Activated CD8-positive, alpha-beta T cell treated with anti-CD3 and anti-CD28 coated beads for 36 hours (primary cell): ENCODE measurements around the gene PLXNB2. TPM values are rescaled to one million over a fixed set of nuclear protein-coding genes. Genes with fewer than 3 reads are reported as not detected.

Experiments used
- ATAC-seq: fragments of 200-7000 bp; cut with Tn5 transposase; one replicate; pipeline ENCODE4 v1.10.0; 2021; ENCODE audit warnings: mild to moderate bottlenecking, moderate library complexity
- CTCF ChIA-PET: fragments of 350-600 bp; sonication (Branson Sonifier 250); formaldehyde crosslinking; loops from one replicate; lab custom pipeline; 2021; ENCODE audit warnings: antibody characterized with exemption; lab: Charles Lee
- POLR2A ChIA-PET: fragments of 350-600 bp; sonication (Branson Sonifier 250); formaldehyde crosslinking; loops from one replicate; lab custom pipeline; 2021; ENCODE audit warnings: antibody characterized with exemption; lab: Charles Lee
- DNase-seq: peaks from one replicate; pipeline ENCODE4 v3.0.0-alpha.2; 2020
- H3K27ac Mint-ChIP-seq: one replicate; pipeline ENCODE4 v1.8.0; 2021; ENCODE audit warnings: mild to moderate bottlenecking, mixed read lengths
- H3K27me3 Mint-ChIP-seq: one replicate; pipeline ENCODE4 v1.8.0; 2021; ENCODE audit warnings: mixed read lengths
- H3K36me3 Mint-ChIP-seq: one replicate; pipeline ENCODE4 v1.8.0; 2021; ENCODE audit warnings: low read depth, mixed read lengths
- H3K4me1 Mint-ChIP-seq: one replicate; pipeline ENCODE4 v1.8.0; 2021; ENCODE audit warnings: low read depth, mixed read lengths
- H3K4me3 Mint-ChIP-seq: one replicate; pipeline ENCODE4 v1.8.0; 2021; ENCODE audit warnings: mild to moderate bottlenecking, moderate library complexity, mixed read lengths
- H3K9me3 Mint-ChIP-seq: one replicate; pipeline ENCODE4 v1.8.0; 2021; ENCODE audit warnings: mixed read lengths
- CTCF ChIP-seq: fragments of 200-600 bp; IDR thresholded peaks from one replicate; pipeline ENCODE4 v1.8.0; 2022; ENCODE audit warnings: antibody characterized with exemption, mild to moderate bottlenecking
- intact Hi-C: fragments of 100-400 bp; cut with micrococcal nuclease; formaldehyde crosslinking; loops from one replicate; pipeline ENCODE4 v1.10.0; 2022
- total RNA-seq, 2 experiments: library from RNA; stranded (reverse); gene quantifications; one replicate each; pipeline ENCODE4 v1.2.3, GENCODE V29; 2021

PLXNB2 gene
- total RNA-seq, 2 experiments from 2014 or later, result 22.1 to 26.4 TPM

GRCh38 chr22:50243685-50244419 lies 63.6 kb downstream of the PLXNB2 start:
- ATAC-seq (no peak), DNase-seq (no peak)
- peaks cover 24% of the 10 kb centered on the region for H3K4me1 Mint-ChIP-seq
- H3K27me3 Mint-ChIP-seq, result no peaks in the 10 kb centered on the region
- TF ChIP-seq CTCF, result no peak
- peak overlapping the region; percentile 99 for H3K27ac Mint-ChIP-seq
- peak overlapping the region; percentile 85 for H3K4me3 Mint-ChIP-seq
- H3K9me3 Mint-ChIP-seq, result no peaks in the 10 kb centered on the region
- intact Hi-C loops, result no loop called here
- ChIA-PET POLR2A (interaction anchor here (0.6 to 1.7 kb wide), 11 partner anchors 19 to 294 kb away, joined by 3 to 9 read pairs (median 3); partner anchors contain the start of genes LMF2 and NCAPH2), CTCF (interaction anchor here (0.8 to 3.4 kb wide), 10 partner anchors 12 to 377 kb away, joined by 3 to 18 read pairs (median 4); partner anchors contain the start of genes MLC1 and SCO2)
- peaks cover 24% of the 10 kb centered on the region for H3K36me3 Mint-ChIP-seq

GRCh38 chr22:50242406-50242949 lies 65.0 kb downstream of the PLXNB2 start:
- TF ChIP-seq CTCF, result no peak
- no peaks in the 10 kb centered on the region for H3K9me3 Mint-ChIP-seq
- H3K27ac Mint-ChIP-seq, result peak overlapping the region; percentile 46
- peaks cover 20% of the 10 kb centered on the region for H3K4me1 Mint-ChIP-seq
- no peak for DNase-seq
- H3K36me3 Mint-ChIP-seq, result peaks cover 24% of the 10 kb centered on the region
- POLR2A ChIA-PET, result interaction anchor here (0.5 to 0.7 kb wide), 2 partner anchors 155 to 231 kb away, joined by 3 to 4 read pairs; no protein-coding TSS in a partner anchor
- CTCF ChIA-PET, result interaction anchor here (0.9 to 3.4 kb wide), 12 partner anchors 9 to 378 kb away, joined by 3 to 18 read pairs (median 4); partner anchors contain the start of genes HDAC10, MAPK12 and SCO2
- intact Hi-C loops, result no loop called here
- H3K4me3 Mint-ChIP-seq, result peak overlapping the region; percentile 85
- H3K27me3 Mint-ChIP-seq, result no peaks in the 10 kb centered on the region
- no peak for ATAC-seq

- H3K9me3 Mint-ChIP-seq, result no peaks in the 10 kb centered on the region
- H3K36me3 Mint-ChIP-seq, result peaks cover 26% of the 10 kb centered on the region
- no peak for ATAC-seq
- intact Hi-C loops, result no loop called here
- no peak overlapping the region for H3K27ac Mint-ChIP-seq
- DNase-seq, result no peak
- CTCF ChIA-PET, result interaction anchor here (0.7 to 1.6 kb wide), 3 partner anchors 89 to 103 kb away, joined by 3 to 6 read pairs (median 3); no protein-coding TSS in a partner anchor
- H3K4me1 Mint-ChIP-seq, result peaks cover 35% of the 10 kb centered on the region
- no peak overlapping the region for H3K4me3 Mint-ChIP-seq
- no peak for TF ChIP-seq CTCF
- POLR2A ChIA-PET, result interaction anchor here (1.5 kb wide), 1 partner anchor 12 kb away, joined by 5 read pairs; the partner anchor contains the start of gene HDAC10
- H3K27me3 Mint-ChIP-seq, result no peaks in the 10 kb centered on the region
Observed at GRCh38 chr22:50238755-50239154, 68.7 kb downstream of the PLXNB2 start.

GRCh38 chr22:50236731-50237409 lies 70.6 kb downstream of the PLXNB2 start:
- Mint-ChIP-seq H3K36me3 (peaks cover 23% of the 10 kb centered on the region), H3K4me3 (no peak overlapping the region), H3K27ac (no peak overlapping the region), H3K27me3 (no peaks in the 10 kb centered on the region), H3K9me3 (no peaks in the 10 kb centered on the region), H3K4me1 (peaks cover 29% of the 10 kb centered on the region)
- ChIA-PET CTCF (interaction anchor here (0.7 to 1.7 kb wide), 4 partner anchors 9 to 29 kb away, joined by 3 to 4 read pairs (median 4); partner anchors contain the start of gene HDAC10), POLR2A (no interaction called here)
- ATAC-seq (no peak), DNase-seq (no peak)
- intact Hi-C loops, result no loop called here
- TF ChIP-seq CTCF, result peak; percentile 52
